ENCODE data around the gene KCNH6. TPM values are rescaled to one million over a fixed set of nuclear protein-coding genes. Genes with fewer than 3 reads are reported as not detected.

Gene KCNH6
- total and polyA plus RNA-seq, 2 donors: 0.05 to 0.25 TPM

DNA sequence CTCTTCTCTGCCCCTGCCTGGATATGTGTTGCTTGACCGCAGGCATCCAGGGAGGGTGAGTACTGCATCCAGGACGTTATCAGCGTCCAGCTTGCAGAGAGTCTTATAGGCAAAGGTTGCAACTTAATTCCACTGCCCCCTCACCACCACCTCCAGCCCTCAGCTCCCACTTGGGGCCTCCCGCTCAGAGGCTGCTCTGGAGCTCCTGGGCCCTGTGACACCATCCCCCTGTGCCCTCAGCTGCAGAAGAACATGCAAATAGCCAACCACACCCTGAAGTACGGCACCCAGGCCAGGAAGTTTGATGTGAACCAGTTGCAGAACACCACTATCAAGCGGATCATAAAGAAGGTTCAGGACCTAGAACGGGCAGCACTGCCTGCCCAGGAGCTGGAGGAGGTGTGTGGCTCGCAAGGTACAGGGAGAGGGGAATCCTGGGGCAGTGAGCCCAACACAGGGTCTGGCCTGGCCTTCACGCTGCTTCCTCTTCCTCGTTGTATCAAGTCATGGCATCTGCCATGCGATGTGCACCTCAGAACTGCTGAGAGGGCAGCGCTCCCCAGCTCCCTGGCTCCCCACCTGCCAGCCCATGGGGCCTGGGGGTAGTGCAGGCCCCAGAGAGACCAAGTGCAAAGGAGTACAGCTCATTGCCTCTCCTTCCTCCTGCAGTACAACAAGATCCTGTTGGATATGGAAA lies 36.7 kb upstream of the KCNH6 start:
- Histone ChIP-seq H3K27ac (ENCODE audit: low read depth in 1 of 2, low read length in 1 of 2) (no peak overlapping the region), H3K4me1 (ENCODE audit: control insufficient read depth in 2 of 2, insufficient read depth in 2 of 2, low read length in 2 of 2) (no peaks in the 10 kb centered on the region)
- 95% methylated on average over 12 of the region's 12 CpGs for WGBS

DNA sequence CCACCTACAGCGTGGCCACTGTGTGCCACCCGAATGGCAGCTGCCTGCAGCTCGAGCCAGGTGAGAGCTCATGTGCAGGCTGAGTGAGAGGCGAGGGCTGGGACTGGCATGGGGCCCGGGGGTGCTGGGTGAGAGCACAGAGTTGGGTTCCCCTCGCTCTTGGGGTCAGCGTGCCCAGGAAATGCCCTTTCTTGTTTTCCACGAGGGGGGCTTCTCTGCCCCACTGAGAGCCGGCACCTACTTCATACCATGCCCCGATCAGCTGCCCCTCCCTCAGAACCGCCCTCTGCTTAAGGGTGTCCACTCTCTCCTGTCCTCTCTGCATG lies 36.2 kb upstream of the KCNH6 start:
- Histone ChIP-seq H3K36me3 (ENCODE audit: control insufficient read depth in 2 of 2, insufficient read depth in 2 of 2, low read length in 1 of 2) (no peaks in the 10 kb centered on the region), H3K27ac (ENCODE audit: low read depth in 1 of 2, low read length in 1 of 2) (no peak overlapping the region), H3K9me3 (ENCODE audit: control insufficient read depth in 2 of 2, insufficient read depth in 1 of 2, low read length in 1 of 2) (peaks cover 0 to 2% of the 10 kb centered on the region in 2 donors), H3K27me3 (ENCODE audit: control insufficient read depth in 2 of 2, insufficient read depth in 1 of 2, low read length in 1 of 2) (no peaks in the 10 kb centered on the region), H3K4me3 (ENCODE audit: low read length in 2 of 2) (no peak overlapping the region), H3K4me1 (ENCODE audit: control insufficient read depth in 2 of 2, insufficient read depth in 2 of 2, low read length in 2 of 2) (no peaks in the 10 kb centered on the region)
- no peak for DNase-seq (ENCODE audit: low read depth in 6 of 9, low spot score in 9 of 9)
- 95% methylated on average over 11 of the region's 11 CpGs for WGBS

More for the DNA sequence above, 36.7 kb upstream of the KCNH6 start:
- no peak overlapping the region for H3K4me3 ChIP-seq (ENCODE audit: low read length in 2 of 2)
- peaks cover 0 to 2% of the 10 kb centered on the region in 2 donors for H3K9me3 ChIP-seq (ENCODE audit: control insufficient read depth in 2 of 2, insufficient read depth in 1 of 2, low read length in 1 of 2)
- H3K27me3 ChIP-seq (ENCODE audit: control insufficient read depth in 2 of 2, insufficient read depth in 1 of 2, low read length in 1 of 2): no peaks in the 10 kb centered on the region
- H3K36me3 ChIP-seq (ENCODE audit: control insufficient read depth in 2 of 2, insufficient read depth in 2 of 2, low read length in 1 of 2): no peaks in the 10 kb centered on the region
- DNase-seq (ENCODE audit: low read depth in 6 of 9, low spot score in 9 of 9): no peak

DNA sequence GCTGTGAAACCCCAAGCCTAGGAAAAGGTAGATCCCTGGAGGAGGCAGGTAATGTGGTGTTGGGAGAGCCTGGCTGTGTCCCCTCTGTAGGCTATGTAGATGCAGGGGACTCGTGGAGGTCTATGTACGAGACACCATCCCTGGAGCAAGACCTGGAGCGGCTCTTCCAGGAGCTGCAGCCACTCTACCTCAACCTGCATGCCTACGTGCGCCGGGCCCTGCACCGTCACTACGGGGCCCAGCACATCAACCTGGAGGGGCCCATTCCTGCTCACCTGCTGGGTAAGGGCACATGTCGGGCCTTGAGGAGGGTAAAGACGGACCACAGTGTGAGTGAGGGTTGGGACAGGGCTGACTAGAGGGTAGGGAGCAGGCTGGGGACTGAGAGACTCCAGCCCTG lies 34.3 kb upstream of the KCNH6 start:
- Histone ChIP-seq H3K27ac (ENCODE audit: low read depth in 1 of 2, low read length in 1 of 2) (no peak overlapping the region), H3K4me1 (ENCODE audit: control insufficient read depth in 2 of 2, insufficient read depth in 2 of 2, low read length in 2 of 2) (no peaks in the 10 kb centered on the region), H3K9me3 (ENCODE audit: control insufficient read depth in 2 of 2, insufficient read depth in 1 of 2, low read length in 1 of 2) (peaks cover 0 to 2% of the 10 kb centered on the region in 2 donors), H3K36me3 (ENCODE audit: control insufficient read depth in 2 of 2, insufficient read depth in 2 of 2, low read length in 1 of 2) (no peaks in the 10 kb centered on the region), H3K4me3 (ENCODE audit: low read length in 2 of 2) (no peak overlapping the region), H3K27me3 (ENCODE audit: control insufficient read depth in 2 of 2, insufficient read depth in 1 of 2, low read length in 1 of 2) (no peaks in the 10 kb centered on the region)
- WGBS: 93% methylated on average over 10 of the region's 10 CpGs
- no peak for DNase-seq (ENCODE audit: low read depth in 6 of 9, low spot score in 9 of 9)

DNA sequence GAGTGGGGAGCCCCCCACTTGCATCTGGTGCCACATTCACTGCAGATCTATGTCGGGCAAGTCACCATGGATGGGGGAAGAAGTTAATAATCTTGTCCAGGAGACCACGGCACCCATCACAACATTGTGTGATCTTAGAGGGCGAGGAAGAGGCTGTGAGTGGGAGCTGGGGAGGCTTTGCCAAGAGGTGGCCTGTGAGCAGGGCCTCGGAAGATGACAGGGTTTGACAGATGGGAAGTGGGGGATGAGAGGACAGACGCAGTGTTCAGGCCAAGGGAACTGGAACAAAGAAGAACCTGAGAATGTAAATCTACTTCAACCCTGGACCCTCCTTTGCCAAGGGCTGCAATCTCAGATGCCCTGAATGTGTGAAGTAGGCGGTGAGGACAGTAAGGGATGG lies 33.9 kb upstream of the KCNH6 start:
- no peak for DNase-seq (ENCODE audit: low read depth in 6 of 9, low spot score in 9 of 9)
- Histone ChIP-seq H3K27me3 (ENCODE audit: control insufficient read depth in 2 of 2, insufficient read depth in 1 of 2, low read length in 1 of 2) (no peaks in the 10 kb centered on the region), H3K4me3 (ENCODE audit: low read length in 2 of 2) (no peak overlapping the region), H3K27ac (ENCODE audit: low read depth in 1 of 2, low read length in 1 of 2) (no peak overlapping the region), H3K4me1 (ENCODE audit: control insufficient read depth in 2 of 2, insufficient read depth in 2 of 2, low read length in 2 of 2) (no peaks in the 10 kb centered on the region), H3K9me3 (ENCODE audit: control insufficient read depth in 2 of 2, insufficient read depth in 1 of 2, low read length in 1 of 2) (peaks cover 0 to under 1% of the 10 kb centered on the region in 2 donors), H3K36me3 (ENCODE audit: control insufficient read depth in 2 of 2, insufficient read depth in 2 of 2, low read length in 1 of 2) (no peaks in the 10 kb centered on the region)
- WGBS: 97% methylated on average over 6 of the region's 6 CpGs

DNA sequence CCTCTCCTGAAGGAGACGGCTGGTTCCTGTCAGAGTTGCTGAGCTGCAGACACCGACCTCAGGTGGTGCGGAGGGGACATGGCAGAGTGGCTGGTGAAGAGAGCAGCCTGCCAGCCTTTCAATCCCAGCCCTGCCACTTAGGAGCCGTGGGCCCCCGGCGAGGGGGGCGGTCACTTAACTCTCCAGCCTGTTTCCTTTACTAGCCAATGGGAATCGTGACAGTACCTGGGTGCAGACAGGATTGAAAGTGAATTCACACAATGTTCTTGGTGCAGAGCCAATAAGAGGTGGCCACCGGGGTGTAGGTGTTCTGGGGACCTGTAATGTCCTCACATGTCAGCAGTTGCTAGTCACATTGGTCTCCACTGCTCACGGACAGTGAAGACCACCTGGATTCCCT lies 32.8 kb upstream of the KCNH6 start:
- Histone ChIP-seq H3K36me3 (ENCODE audit: control insufficient read depth in 2 of 2, insufficient read depth in 2 of 2, low read length in 1 of 2) (no peaks in the 10 kb centered on the region), H3K27ac (ENCODE audit: low read depth in 1 of 2, low read length in 1 of 2) (no peak overlapping the region), H3K27me3 (ENCODE audit: control insufficient read depth in 2 of 2, insufficient read depth in 1 of 2, low read length in 1 of 2) (no peaks in the 10 kb centered on the region), H3K4me1 (ENCODE audit: control insufficient read depth in 2 of 2, insufficient read depth in 2 of 2, low read length in 2 of 2) (no peaks in the 10 kb centered on the region), H3K4me3 (ENCODE audit: low read length in 2 of 2) (no peak overlapping the region), H3K9me3 (ENCODE audit: control insufficient read depth in 2 of 2, insufficient read depth in 1 of 2, low read length in 1 of 2) (no peaks in the 10 kb centered on the region)
- DNase-seq (ENCODE audit: low read depth in 6 of 9, low spot score in 9 of 9): no peak
- 93% methylated on average over 10 of the region's 10 CpGs for WGBS

DNA sequence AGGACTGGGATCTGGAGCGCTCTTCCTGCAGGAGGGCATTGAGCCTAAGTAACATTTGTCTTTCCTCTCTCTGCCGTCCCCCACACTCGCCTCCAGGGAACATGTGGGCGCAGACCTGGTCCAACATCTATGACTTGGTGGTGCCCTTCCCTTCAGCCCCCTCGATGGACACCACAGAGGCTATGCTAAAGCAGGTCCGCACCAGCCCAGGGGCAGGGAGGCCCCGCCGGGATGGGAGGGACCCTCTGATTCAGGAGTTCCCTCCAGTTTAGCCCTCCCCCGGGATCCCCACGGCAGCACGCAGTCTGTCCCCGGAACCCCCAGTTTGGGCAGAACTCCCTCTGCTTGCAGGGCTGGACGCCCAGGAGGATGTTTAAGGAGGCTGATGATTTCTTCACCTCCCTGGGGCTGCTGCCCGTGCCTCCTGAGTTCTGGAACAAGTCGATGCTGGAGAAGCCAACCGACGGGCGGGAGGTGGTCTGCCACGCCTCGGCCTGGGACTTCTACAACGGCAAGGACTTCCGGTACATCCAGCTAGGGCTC lies 32.2 kb upstream of the KCNH6 start:
- no peaks in the 10 kb centered on the region for H3K36me3 ChIP-seq (ENCODE audit: control insufficient read depth in 2 of 2, insufficient read depth in 2 of 2, low read length in 1 of 2)
- no peak overlapping the region for H3K4me3 ChIP-seq (ENCODE audit: low read length in 2 of 2)
- H3K27me3 ChIP-seq (ENCODE audit: control insufficient read depth in 2 of 2, insufficient read depth in 1 of 2, low read length in 1 of 2): no peaks in the 10 kb centered on the region
- no peak overlapping the region for H3K27ac ChIP-seq (ENCODE audit: low read depth in 1 of 2, low read length in 1 of 2)
- WGBS: 90% methylated on average over 22 of the region's 22 CpGs
- H3K9me3 ChIP-seq (ENCODE audit: control insufficient read depth in 2 of 2, insufficient read depth in 1 of 2, low read length in 1 of 2): no peaks in the 10 kb centered on the region
- H3K4me1 ChIP-seq (ENCODE audit: control insufficient read depth in 2 of 2, insufficient read depth in 2 of 2, low read length in 2 of 2): no peaks in the 10 kb centered on the region
- no peak for DNase-seq (ENCODE audit: low read depth in 6 of 9, low spot score in 9 of 9)

DNA sequence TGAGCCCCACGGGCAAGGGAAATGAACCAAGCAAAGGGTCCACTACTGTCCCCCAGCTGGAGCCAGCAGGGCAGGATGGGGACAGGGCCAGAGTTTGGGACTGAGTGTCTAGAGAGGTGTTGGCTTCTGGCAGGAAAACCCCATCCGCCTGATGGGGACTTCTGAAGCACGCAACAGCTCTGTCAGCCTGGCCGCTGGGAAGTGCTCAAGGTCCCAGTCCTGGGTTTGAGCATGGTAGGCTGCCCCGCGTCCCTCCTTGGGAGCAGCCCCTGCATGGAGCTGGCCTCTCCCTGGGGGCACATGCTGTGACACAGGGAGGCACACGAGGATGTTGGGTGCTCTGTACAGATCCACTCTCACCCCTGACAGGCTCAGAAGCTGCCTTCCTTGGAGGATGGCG lies 31.7 kb upstream of the KCNH6 start:
- Histone ChIP-seq H3K4me1 (ENCODE audit: control insufficient read depth in 2 of 2, insufficient read depth in 2 of 2, low read length in 2 of 2) (no peaks in the 10 kb centered on the region), H3K27me3 (ENCODE audit: control insufficient read depth in 2 of 2, insufficient read depth in 1 of 2, low read length in 1 of 2) (no peaks in the 10 kb centered on the region), H3K27ac (ENCODE audit: low read depth in 1 of 2, low read length in 1 of 2) (no peak overlapping the region), H3K4me3 (ENCODE audit: low read length in 2 of 2) (no peak overlapping the region), H3K9me3 (ENCODE audit: control insufficient read depth in 2 of 2, insufficient read depth in 1 of 2, low read length in 1 of 2) (no peaks in the 10 kb centered on the region), H3K36me3 (ENCODE audit: control insufficient read depth in 2 of 2, insufficient read depth in 2 of 2, low read length in 1 of 2) (no peaks in the 10 kb centered on the region)
- DNase-seq (ENCODE audit: low read depth in 6 of 9, low spot score in 9 of 9): no peak
- WGBS: 94% methylated on average over 8 of the region's 8 CpGs

DNA sequence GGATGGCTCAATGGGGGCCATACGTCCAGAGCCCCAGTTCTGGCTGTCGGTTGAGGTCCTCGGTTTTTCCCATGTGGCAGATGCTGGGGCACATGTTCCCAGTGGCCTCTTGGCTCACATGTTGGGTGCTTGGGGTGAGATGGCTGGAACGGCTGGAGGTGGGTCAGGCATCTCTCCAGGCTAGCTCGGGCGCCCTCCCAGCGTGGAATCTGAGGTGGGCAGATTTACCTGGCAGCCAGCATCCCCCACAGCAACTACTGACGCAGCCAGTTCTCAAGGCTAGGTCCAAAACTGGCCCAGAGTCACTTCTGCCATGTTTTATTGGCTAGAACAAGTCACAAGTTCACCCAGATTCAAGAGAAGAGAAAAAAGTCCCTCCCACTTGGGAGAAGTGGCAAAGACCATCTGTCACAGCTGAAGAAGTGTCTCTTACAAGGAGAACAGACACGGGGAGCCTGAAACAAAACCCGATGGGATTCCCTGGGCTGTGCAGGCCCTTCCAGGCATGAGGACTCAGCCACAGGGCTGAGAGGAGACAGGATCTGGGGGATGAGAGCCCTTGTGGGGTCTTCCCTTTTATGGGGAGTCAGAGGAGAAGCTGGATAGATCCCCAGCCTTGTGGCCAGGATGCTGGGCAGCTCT lies 31.1 kb upstream of the KCNH6 start:
- H3K9me3 ChIP-seq (ENCODE audit: control insufficient read depth in 2 of 2, insufficient read depth in 1 of 2, low read length in 1 of 2): no peaks in the 10 kb centered on the region
- no peaks in the 10 kb centered on the region for H3K4me1 ChIP-seq (ENCODE audit: control insufficient read depth in 2 of 2, insufficient read depth in 2 of 2, low read length in 2 of 2)
- no peaks in the 10 kb centered on the region for H3K27me3 ChIP-seq (ENCODE audit: control insufficient read depth in 2 of 2, insufficient read depth in 1 of 2, low read length in 1 of 2)
- no peak overlapping the region for H3K4me3 ChIP-seq (ENCODE audit: low read length in 2 of 2)
- no peaks in the 10 kb centered on the region for H3K36me3 ChIP-seq (ENCODE audit: control insufficient read depth in 2 of 2, insufficient read depth in 2 of 2, low read length in 1 of 2)
- 96% methylated on average over 10 of the region's 10 CpGs for WGBS
- DNase-seq (ENCODE audit: low read depth in 6 of 9, low spot score in 9 of 9): no peak
- H3K27ac ChIP-seq (ENCODE audit: low read depth in 1 of 2, low read length in 1 of 2): no peak overlapping the region

DNA sequence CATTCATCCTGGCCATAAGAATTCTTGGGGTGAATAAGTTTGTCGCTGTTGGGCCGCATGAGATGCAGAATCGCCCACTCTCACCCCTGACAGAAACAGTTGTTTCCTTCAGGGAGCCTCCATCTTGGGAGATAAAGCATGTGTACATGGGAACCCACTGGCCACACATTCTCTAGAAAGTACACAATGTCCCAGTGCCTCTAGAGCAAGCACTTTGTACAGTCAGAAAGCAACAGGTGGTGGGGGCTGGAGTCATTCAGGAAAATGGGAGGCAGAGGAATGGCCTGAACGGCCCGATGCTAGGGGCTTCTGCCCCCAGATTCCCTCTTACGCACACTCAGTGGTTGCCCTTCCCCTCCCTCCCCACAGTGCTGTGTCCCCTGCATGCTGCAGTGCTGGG lies 30.2 kb upstream of the KCNH6 start:
- 98% methylated on average over 6 of the region's 6 CpGs for WGBS
- Histone ChIP-seq H3K4me3 (ENCODE audit: low read length in 2 of 2) (no peak overlapping the region), H3K9me3 (ENCODE audit: control insufficient read depth in 2 of 2, insufficient read depth in 1 of 2, low read length in 1 of 2) (no peaks in the 10 kb centered on the region), H3K4me1 (ENCODE audit: control insufficient read depth in 2 of 2, insufficient read depth in 2 of 2, low read length in 2 of 2) (no peaks in the 10 kb centered on the region), H3K27me3 (ENCODE audit: control insufficient read depth in 2 of 2, insufficient read depth in 1 of 2, low read length in 1 of 2) (no peaks in the 10 kb centered on the region), H3K27ac (ENCODE audit: low read depth in 1 of 2, low read length in 1 of 2) (no peak overlapping the region), H3K36me3 (ENCODE audit: control insufficient read depth in 2 of 2, insufficient read depth in 2 of 2, low read length in 1 of 2) (no peaks in the 10 kb centered on the region)
- DNase-seq (ENCODE audit: low read depth in 6 of 9, low spot score in 9 of 9): no peak
